SK-N-DZ (cell line): ENCODE results near the gene EMSY.

Experiments
- DNase-seq: peaks from one replicate; pipeline ENCODE4 v3.0.0-alpha.2; 2015; ENCODE audit warnings: low spot score

The EMSY gene

GRCh38 chr11:76456571-76456970 lies 11.8 kb downstream of the EMSY start:
- DNase-seq, result no peak

GRCh38 chr11:76459299-76459698 lies 14.5 kb downstream of the EMSY start:
- no peak for DNase-seq

GRCh38 chr11:76459846-76460245 lies 15.0 kb downstream of the EMSY start:
- DNase-seq, result no peak

- no peak for DNase-seq
Observed at GRCh38 chr11:76462317-76462716, 17.5 kb downstream of the EMSY start.

GRCh38 chr11:76465701-76466100 lies 20.9 kb downstream of the EMSY start:
- no peak for DNase-seq

GRCh38 chr11:76466666-76467065 lies 21.8 kb downstream of the EMSY start:
- no peak for DNase-seq

GRCh38 chr11:76469141-76469540 lies 24.3 kb downstream of the EMSY start:
- no peak for DNase-seq

- DNase-seq, result no peak
Observed at GRCh38 chr11:76471382-76471781, 26.6 kb downstream of the EMSY start.

GRCh38 chr11:76480241-76480640 lies 35.4 kb downstream of the EMSY start:
- DNase-seq, result no peak

GRCh38 chr11:76491644-76492043 lies 46.8 kb downstream of the EMSY start:
- DNase-seq, result no peak

GRCh38 chr11:76493040-76493439 lies 48.2 kb downstream of the EMSY start:
- no peak for DNase-seq

GRCh38 chr11:76493626-76494539 lies 49.1 kb downstream of the EMSY start:
- no peak for DNase-seq

GRCh38 chr11:76495019-76495418 lies 50.2 kb downstream of the EMSY start:
- DNase-seq, result no peak

- no peak for DNase-seq
Observed at GRCh38 chr11:76496174-76496573, 51.4 kb downstream of the EMSY start.

GRCh38 chr11:76501526-76502202 lies 56.8 kb downstream of the EMSY start:
- no peak for DNase-seq

GRCh38 chr11:76506833-76507232 lies 62.0 kb downstream of the EMSY start:
- DNase-seq, result no peak

GRCh38 chr11:76510060-76511047 lies 65.5 kb downstream of the EMSY start:
- no peak for DNase-seq

GRCh38 chr11:76512851-76513653 lies 68.2 kb downstream of the EMSY start:
- DNase-seq, result no peak

- DNase-seq, result no peak
Observed at GRCh38 chr11:76513654-76514034, 68.8 kb downstream of the EMSY start.

GRCh38 chr11:76515494-76515893 lies 70.7 kb downstream of the EMSY start:
- DNase-seq, result no peak

- no peak for DNase-seq
Observed at GRCh38 chr11:76523147-76523546, 78.3 kb downstream of the EMSY start.
